H9 (cell line): ENCODE measurements around the gene WSB1. TPM values are rescaled to one million over a fixed set of nuclear protein-coding genes. Genes with fewer than 3 reads are reported as not detected.

ENCODE experiments used
- DNase-seq: peaks from one replicate; pipeline ENCODE4 v3.0.0-alpha.2; 2017
- H2AFZ ChIP-seq: one replicate; pipeline ENCODE4 v1.6.1; 2013; ENCODE audit warnings: mild to moderate bottlenecking, low read length, control low read depth, moderate library complexity
- H2AK5ac ChIP-seq: 2 replicates; pipeline ENCODE4 v1.6.1; 2013; ENCODE audit warnings: low read length, control low read depth, mixed read lengths; ENCODE audit not compliant: insufficient read length
- H2BK120ac ChIP-seq: one replicate; pipeline ENCODE4 v1.6.1; 2013; ENCODE audit warnings: low read depth, mild to moderate bottlenecking, low read length, control low read depth, inconsistent platforms; ENCODE audit not compliant: poor library complexity, severe bottlenecking
- H2BK12ac ChIP-seq: 2 replicates; pipeline ENCODE4 v1.6.1; 2013; ENCODE audit warnings: low read length, control low read depth, mixed read lengths, low read depth; ENCODE audit not compliant: insufficient read length
- H2BK15ac ChIP-seq: 2 replicates; pipeline ENCODE4 v1.6.1; 2013; ENCODE audit warnings: low read depth, low read length, control low read depth
- H2BK20ac ChIP-seq: one replicate; pipeline ENCODE4 v1.6.1; 2013; ENCODE audit warnings: low read depth, mild to moderate bottlenecking, low read length, control low read depth, inconsistent platforms; ENCODE audit not compliant: poor library complexity, severe bottlenecking
- H2BK5ac ChIP-seq: 2 replicates; pipeline ENCODE4 v1.6.1; 2013; ENCODE audit warnings: low read length, control low read depth, mixed read lengths; ENCODE audit not compliant: insufficient read length
- H3K14ac ChIP-seq: 2 replicates; pipeline ENCODE4 v1.6.1; 2013; ENCODE audit warnings: low read length, control low read depth; ENCODE audit not compliant: insufficient read depth
- H3K18ac ChIP-seq: 2 replicates; pipeline ENCODE4 v1.6.1; 2013; ENCODE audit warnings: low read depth, mild to moderate bottlenecking, mixed read lengths, low read length, control low read depth; ENCODE audit not compliant: insufficient read length
- H3K23ac ChIP-seq: 2 replicates; pipeline ENCODE4 v1.6.1; 2013; ENCODE audit warnings: low read length, control low read depth, mixed read lengths, low read depth; ENCODE audit not compliant: insufficient read length
- H3K23me2 ChIP-seq: 2 replicates; pipeline ENCODE4 v1.6.1; 2013; ENCODE audit warnings: low read depth, mild to moderate bottlenecking, mixed read lengths, low read length, control low read depth; ENCODE audit not compliant: insufficient read length, poor library complexity, severe bottlenecking
- H3K27ac ChIP-seq: 2 replicates; pipeline ENCODE4 v1.5.1; 2013; ENCODE audit warnings: low read length, control low read depth, mixed read lengths, low read depth; ENCODE audit not compliant: insufficient read length
- H3K27me3 ChIP-seq: 2 replicates; pipeline ENCODE4 v1.6.1; 2013; ENCODE audit warnings: low read length, control low read depth, inconsistent platforms; ENCODE audit not compliant: insufficient read depth
- H3K4ac ChIP-seq: 2 replicates; pipeline ENCODE4 v1.6.1; 2013; ENCODE audit warnings: low read depth, mild to moderate bottlenecking, control low read depth, inconsistent platforms, low read length, moderate library complexity
- H3K4me1 ChIP-seq: 2 replicates; pipeline ENCODE4 v1.6.1; 2013; ENCODE audit warnings: low read length, control low read depth, inconsistent platforms; ENCODE audit not compliant: insufficient read depth
- H3K4me2 ChIP-seq: 2 replicates; pipeline ENCODE4 v1.6.1; 2013; ENCODE audit warnings: low read length, control low read depth, mixed read lengths; ENCODE audit not compliant: insufficient read length, insufficient read depth
- H3K56ac ChIP-seq: 2 replicates; pipeline ENCODE4 v1.6.1; 2013; ENCODE audit warnings: low read depth, mild to moderate bottlenecking, mixed read lengths, low read length, control low read depth; ENCODE audit not compliant: insufficient read length
- H3K79me1 ChIP-seq: 2 replicates; pipeline ENCODE4 v1.6.1; 2013; ENCODE audit warnings: low read depth, mild to moderate bottlenecking, moderate library complexity, low read length, control low read depth, inconsistent platforms; ENCODE audit not compliant: insufficient read depth, poor library complexity, severe bottlenecking
- H3K79me2 ChIP-seq: 2 replicates; pipeline ENCODE4 v1.6.1; 2013; ENCODE audit warnings: low read length, control low read depth, inconsistent platforms; ENCODE audit not compliant: insufficient read depth
- H3K9ac ChIP-seq: 2 replicates; pipeline ENCODE4 v1.6.1; 2013; ENCODE audit warnings: low read length, control low read depth, mixed read lengths; ENCODE audit not compliant: insufficient read length; ENCODE audit errors: extremely low read depth
- H3K9me3 ChIP-seq: one replicate; pipeline ENCODE4 v1.6.1; 2013; ENCODE audit warnings: low read depth, low read length, inconsistent platforms; ENCODE audit not compliant: control insufficient read depth
- H3T11ph ChIP-seq: one replicate; pipeline ENCODE4 v1.6.1; 2013; ENCODE audit warnings: mild to moderate bottlenecking, low read length, control low read depth, inconsistent platforms
- H4K20me1 ChIP-seq: one replicate; pipeline ENCODE4 v1.6.1; 2013; ENCODE audit not compliant: control insufficient read depth, insufficient read length, insufficient read depth
- H4K5ac ChIP-seq: 2 replicates; pipeline ENCODE4 v1.6.1; 2013; ENCODE audit warnings: low read depth, mild to moderate bottlenecking, mixed read lengths, low read length, control low read depth; ENCODE audit not compliant: insufficient read length
- H4K8ac ChIP-seq: replicated peaks from 2 replicates; pipeline ENCODE4 v1.6.1; 2013; ENCODE audit warnings: low read length, control low read depth, mixed read lengths, low read depth; ENCODE audit not compliant: insufficient read length
- H4K91ac ChIP-seq: 2 replicates; pipeline ENCODE4 v1.6.1; 2013; ENCODE audit warnings: low read depth, mild to moderate bottlenecking, moderate library complexity, mixed read lengths, low read length, control low read depth; ENCODE audit not compliant: insufficient read length
- H3K27ac Mint-ChIP-seq, 3 experiments: 2 replicates in 2 of 3; 3 replicates in 1 of 3; pipeline ENCODE4 v1.8.0; 2020 to 2021; ENCODE audit warnings: mixed read lengths in 3 of 3, mild to moderate bottlenecking in 1 of 3, moderate library complexity in 1 of 3
- H3K27me3 Mint-ChIP-seq: 2 replicates; pipeline ENCODE4 v1.8.0; 2021; ENCODE audit warnings: low read depth, mild to moderate bottlenecking, moderate library complexity, mixed read lengths
- H3K36me3 Mint-ChIP-seq, 3 experiments: 2 replicates in 2 of 3; 3 replicates in 1 of 3; pipeline ENCODE4 v1.8.0; 2020 to 2021; ENCODE audit warnings: low read depth in 3 of 3, mixed read lengths in 3 of 3; ENCODE audit not compliant: insufficient read depth in 1 of 3
- H3K4me1 Mint-ChIP-seq, 2 experiments: 2 replicates each; pipeline ENCODE4 v1.8.0; 2020; ENCODE audit warnings: mixed read lengths in 2 of 2
- H3K4me3 Mint-ChIP-seq, 2 experiments: 2 replicates in 1 of 2; 3 replicates in 1 of 2; pipeline ENCODE4 v1.8.0; 2020 to 2021; ENCODE audit warnings: mild to moderate bottlenecking in 2 of 2, mixed read lengths in 2 of 2, moderate library complexity in 1 of 2
- H3K9me3 Mint-ChIP-seq, 2 experiments: 2 replicates in 1 of 2; 3 replicates in 1 of 2; pipeline ENCODE4 v1.8.0; 2020; ENCODE audit warnings: mild to moderate bottlenecking in 2 of 2, mixed read lengths in 2 of 2, moderate library complexity in 1 of 2
- WGBS: extraction: QIAGEN DNeasy Blood & Tissue Kit; methylation state at CpG from one replicate; pipeline ENCODE4 v1.1.7; 2013; ENCODE audit warnings: missing lambda C conversion rate, low lambda C conversion rate, mixed read lengths; ENCODE audit not compliant: insufficient read length; ENCODE audit errors: extremely low coverage; 5-methylcytosine and 5-hydroxymethylcytosine counted together
- total RNA-seq: library from RNA; stranded (reverse); gene quantifications from 2 replicates; pipeline ENCODE4 v1.2.1, GENCODE V29; 2021
- TF ChIP-seq, protein P1 (sequence below): fragments of 200-600 bp; sonication (generic); conservative IDR thresholded peaks from 3 replicates; pipeline ENCODE4 v1.8.0; 2021; ENCODE audit warnings: antibody characterized with exemption, mild to moderate bottlenecking

WSB1 gene
- total RNA-seq, 1 experiment from 2014 or later, result 187 TPM

DNA sequence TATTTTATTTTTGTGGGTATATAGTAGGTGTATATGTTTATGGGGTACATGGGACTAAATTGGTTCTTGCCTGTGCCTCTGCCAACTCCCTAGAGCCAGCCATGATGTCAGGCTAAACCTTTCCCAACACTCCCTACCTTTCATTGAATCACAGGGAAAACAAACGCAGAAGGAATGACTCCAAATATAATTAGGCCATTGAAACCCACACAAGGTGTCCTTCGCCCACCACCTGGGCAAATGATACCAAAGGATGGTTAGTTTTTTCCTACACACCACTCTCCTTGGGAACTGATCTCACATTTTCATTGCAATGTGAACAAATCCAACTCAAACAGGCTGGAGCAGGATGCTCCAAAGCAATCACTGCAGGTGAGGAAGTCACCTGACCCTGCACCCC, 27.5 kb downstream of the WSB1 start:
- no CpG with 5 or more reads among the region's 2 CpGs for WGBS
- Histone ChIP-seq H4K20me1 (no peaks in the 10 kb centered on the region), H4K5ac (peak overlapping the region; percentile 89), H4K8ac (no peak overlapping the region), H2BK15ac (no peak overlapping the region), H3T11ph (no peak overlapping the region), H2BK5ac (no peak overlapping the region), H4K91ac (no peak overlapping the region), H3K56ac (no peak overlapping the region), H3K79me1 (no peaks in the 10 kb centered on the region), H3K14ac (no peak overlapping the region), H3K4ac (no peak overlapping the region), H2BK120ac (no peak overlapping the region), H2AFZ (no peak overlapping the region), H2BK12ac (no peak overlapping the region), H3K23me2 (no peaks in the 10 kb centered on the region), H3K18ac (no peak overlapping the region), H3K27me3 (no peaks in the 10 kb centered on the region), H3K4me1 (no peaks in the 10 kb centered on the region), H3K9ac (no peak overlapping the region), H3K4me2 (no peak overlapping the region), H3K79me2 (no peaks in the 10 kb centered on the region), H3K9me3 (no peaks in the 10 kb centered on the region), H2BK20ac (no peak overlapping the region), H3K27ac (no peak overlapping the region), H2AK5ac (no peak overlapping the region), H3K23ac (no peak overlapping the region)
- Mint-ChIP-seq H3K27ac (peak overlapping the region in 2 of 3 experiments; percentile 76 to 87; a peak in 3 of 7 replicates), H3K27me3 (no peaks in the 10 kb centered on the region; the same call in 1 of the 2 replicates), H3K36me3 (peaks cover 16 to 24% (median 20%) of the 10 kb centered on the region in 3 experiments), H3K4me1 (peaks cover 10 to 12% of the 10 kb centered on the region in 2 experiments; a peak in 3 of 4 replicates), H3K4me3 (no peak overlapping the region), H3K9me3 (no peaks in the 10 kb centered on the region)
- DNase-seq, result peak; percentile 23
- TF ChIP-seq, protein P1, sequence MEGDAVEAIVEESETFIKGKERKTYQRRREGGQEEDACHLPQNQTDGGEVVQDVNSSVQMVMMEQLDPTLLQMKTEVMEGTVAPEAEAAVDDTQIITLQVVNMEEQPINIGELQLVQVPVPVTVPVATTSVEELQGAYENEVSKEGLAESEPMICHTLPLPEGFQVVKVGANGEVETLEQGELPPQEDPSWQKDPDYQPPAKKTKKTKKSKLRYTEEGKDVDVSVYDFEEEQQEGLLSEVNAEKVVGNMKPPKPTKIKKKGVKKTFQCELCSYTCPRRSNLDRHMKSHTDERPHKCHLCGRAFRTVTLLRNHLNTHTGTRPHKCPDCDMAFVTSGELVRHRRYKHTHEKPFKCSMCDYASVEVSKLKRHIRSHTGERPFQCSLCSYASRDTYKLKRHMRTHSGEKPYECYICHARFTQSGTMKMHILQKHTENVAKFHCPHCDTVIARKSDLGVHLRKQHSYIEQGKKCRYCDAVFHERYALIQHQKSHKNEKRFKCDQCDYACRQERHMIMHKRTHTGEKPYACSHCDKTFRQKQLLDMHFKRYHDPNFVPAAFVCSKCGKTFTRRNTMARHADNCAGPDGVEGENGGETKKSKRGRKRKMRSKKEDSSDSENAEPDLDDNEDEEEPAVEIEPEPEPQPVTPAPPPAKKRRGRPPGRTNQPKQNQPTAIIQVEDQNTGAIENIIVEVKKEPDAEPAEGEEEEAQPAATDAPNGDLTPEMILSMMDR, result no peak
